ENCODE data around the gene TASOR. TPM values are rescaled to one million over a fixed set of nuclear protein-coding genes. Genes with fewer than 3 reads are reported as not detected.

TASOR gene
- total and polyA plus RNA-seq, 12 donors = 18.9 to 81.8 (median 46.3) TPM

DNA sequence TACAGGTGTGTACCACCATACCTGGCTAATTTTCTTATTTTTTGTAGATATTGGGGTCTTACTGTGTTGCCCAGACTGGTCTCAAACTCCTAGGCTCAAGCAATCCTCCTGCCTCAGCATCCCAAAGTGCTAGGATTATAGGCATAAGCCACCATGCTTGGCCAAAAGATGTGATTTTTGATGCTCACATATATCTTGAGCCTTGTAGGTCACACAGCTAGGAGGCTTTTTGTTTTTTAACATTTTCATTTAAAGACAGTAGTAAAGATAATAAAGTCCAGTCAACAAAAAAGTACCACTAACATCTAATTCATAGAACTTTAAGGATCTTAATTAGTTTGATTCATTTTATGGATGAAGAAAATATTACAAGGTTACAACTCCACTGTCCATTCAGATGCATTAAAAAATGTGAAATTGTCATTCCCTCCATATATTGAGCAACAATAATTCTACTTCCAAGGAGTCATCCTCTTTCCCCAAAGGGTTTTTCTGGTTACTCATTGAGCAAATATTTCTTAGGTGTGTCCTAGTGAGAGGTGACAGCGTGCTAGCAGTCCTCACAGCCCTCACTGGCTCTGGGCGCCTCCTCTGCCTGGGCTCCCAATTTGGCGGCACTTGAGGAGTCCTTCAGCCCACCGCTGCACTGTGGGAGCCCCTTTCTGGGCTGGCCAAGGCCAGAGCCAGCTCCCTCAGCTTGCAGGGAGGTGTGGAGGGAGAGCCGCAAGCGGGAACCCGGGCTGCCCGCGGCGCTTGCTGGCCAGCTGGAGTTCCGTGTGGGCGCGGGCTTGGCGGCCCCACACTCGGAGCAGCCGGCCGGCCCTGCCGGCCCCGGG lies 8.3 kb upstream of the TASOR start:
- Histone ChIP-seq H3K27ac (no peak overlapping the region), H3K4me1 (replicated peaks in 1 of 2) (no peaks in the 10 kb centered on the region), H3K4me3 (no peak overlapping the region), H3K36me3 (replicated peaks in 1 of 2) (no peaks in the 10 kb centered on the region), H3K9me3 (replicated peaks in 1 of 3) (no peaks in the 10 kb centered on the region), H3K27me3 (no peaks in the 10 kb centered on the region)
- TF ChIP-seq, protein P1, sequence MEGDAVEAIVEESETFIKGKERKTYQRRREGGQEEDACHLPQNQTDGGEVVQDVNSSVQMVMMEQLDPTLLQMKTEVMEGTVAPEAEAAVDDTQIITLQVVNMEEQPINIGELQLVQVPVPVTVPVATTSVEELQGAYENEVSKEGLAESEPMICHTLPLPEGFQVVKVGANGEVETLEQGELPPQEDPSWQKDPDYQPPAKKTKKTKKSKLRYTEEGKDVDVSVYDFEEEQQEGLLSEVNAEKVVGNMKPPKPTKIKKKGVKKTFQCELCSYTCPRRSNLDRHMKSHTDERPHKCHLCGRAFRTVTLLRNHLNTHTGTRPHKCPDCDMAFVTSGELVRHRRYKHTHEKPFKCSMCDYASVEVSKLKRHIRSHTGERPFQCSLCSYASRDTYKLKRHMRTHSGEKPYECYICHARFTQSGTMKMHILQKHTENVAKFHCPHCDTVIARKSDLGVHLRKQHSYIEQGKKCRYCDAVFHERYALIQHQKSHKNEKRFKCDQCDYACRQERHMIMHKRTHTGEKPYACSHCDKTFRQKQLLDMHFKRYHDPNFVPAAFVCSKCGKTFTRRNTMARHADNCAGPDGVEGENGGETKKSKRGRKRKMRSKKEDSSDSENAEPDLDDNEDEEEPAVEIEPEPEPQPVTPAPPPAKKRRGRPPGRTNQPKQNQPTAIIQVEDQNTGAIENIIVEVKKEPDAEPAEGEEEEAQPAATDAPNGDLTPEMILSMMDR (IDR thresholded peaks at IDR 0.05) = no peak
- no peak for TF ChIP-seq POLR2A (IDR thresholded peaks at IDR 0.05)
- intact Hi-C loops (cut with DNase I) = no loop called here
- 89 to 98% (median 93%) methylated on average over 4 to 19 of the region's 19 CpGs for WGBS, 4 donors
- no peak for DNase-seq

DNA sequence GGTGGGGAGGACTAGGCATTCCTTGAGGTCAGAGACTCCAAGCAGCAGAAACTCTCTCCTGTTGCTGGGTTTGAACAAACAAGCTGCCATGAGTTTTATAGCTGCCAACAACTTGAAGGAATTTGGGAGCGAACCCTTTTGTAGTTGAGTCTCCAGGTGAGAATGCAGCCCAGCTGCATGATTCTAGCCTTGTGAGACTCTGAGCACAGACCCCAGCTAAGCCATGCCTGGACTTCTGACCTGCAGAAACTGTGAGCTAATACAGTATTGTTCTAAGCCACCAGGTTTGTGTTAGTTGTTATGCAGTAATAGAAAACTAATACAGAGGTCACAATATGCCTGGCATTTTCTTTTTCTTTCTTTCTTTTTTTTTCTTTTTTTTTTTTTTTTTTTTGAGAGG lies 6.2 kb upstream of the TASOR start:
- 82 to 100% (median 92%) methylated on average over 1 of the region's 1 CpG for WGBS, 4 donors
- intact Hi-C loops (cut with DNase I) = no loop called here
- no peaks in the 10 kb centered on the region for H3K4me1 ChIP-seq (replicated peaks in 1 of 2)
- no peak overlapping the region for H3K4me3 ChIP-seq
- no peak overlapping the region for H3K27ac ChIP-seq
- no peak for DNase-seq
- no peak for TF ChIP-seq POLR2A (IDR thresholded peaks at IDR 0.05)
- TF ChIP-seq, protein P1 (IDR thresholded peaks at IDR 0.05) = no peak
- H3K9me3 ChIP-seq (replicated peaks in 1 of 3) = no peaks in the 10 kb centered on the region
- no peaks in the 10 kb centered on the region for H3K27me3 ChIP-seq
- H3K36me3 ChIP-seq (replicated peaks in 1 of 2) = no peaks in the 10 kb centered on the region

DNA sequence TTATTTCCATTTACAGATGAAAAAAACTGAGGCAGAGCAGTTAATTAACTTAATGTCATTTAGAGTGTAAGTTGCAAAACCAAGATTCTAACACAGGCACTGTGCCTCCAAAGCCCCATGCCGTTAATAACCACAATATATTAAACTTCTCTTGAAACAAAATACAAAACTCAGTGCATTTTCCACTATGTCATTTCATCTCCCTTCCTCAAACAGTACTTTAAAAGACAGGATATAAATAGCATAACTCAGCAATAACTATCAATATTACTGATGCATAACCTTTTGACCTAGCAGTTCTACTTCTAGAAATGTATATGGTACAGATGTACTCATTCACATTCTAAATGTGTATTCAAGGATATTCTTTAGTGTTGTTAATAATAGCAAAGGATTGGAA lies 5.1 kb upstream of the TASOR start:
- Histone ChIP-seq H3K27me3 (no peaks in the 10 kb centered on the region), H3K4me3 (no peak overlapping the region), H3K36me3 (replicated peaks in 1 of 2) (no peaks in the 10 kb centered on the region), H3K4me1 (replicated peaks in 1 of 2) (no peaks in the 10 kb centered on the region), H3K27ac (no peak overlapping the region), H3K9me3 (replicated peaks in 1 of 3) (no peaks in the 10 kb centered on the region)
- DNase-seq = no peak
- WGBS, 4 donors = 65 to 92% (median 83%) methylated on average over 1 of the region's 1 CpG
- intact Hi-C loops (cut with DNase I) = no loop called here
- TF ChIP-seq POLR2A (IDR thresholded peaks at IDR 0.05) = no peak
- TF ChIP-seq, protein P1 (IDR thresholded peaks at IDR 0.05) = no peak

DNA sequence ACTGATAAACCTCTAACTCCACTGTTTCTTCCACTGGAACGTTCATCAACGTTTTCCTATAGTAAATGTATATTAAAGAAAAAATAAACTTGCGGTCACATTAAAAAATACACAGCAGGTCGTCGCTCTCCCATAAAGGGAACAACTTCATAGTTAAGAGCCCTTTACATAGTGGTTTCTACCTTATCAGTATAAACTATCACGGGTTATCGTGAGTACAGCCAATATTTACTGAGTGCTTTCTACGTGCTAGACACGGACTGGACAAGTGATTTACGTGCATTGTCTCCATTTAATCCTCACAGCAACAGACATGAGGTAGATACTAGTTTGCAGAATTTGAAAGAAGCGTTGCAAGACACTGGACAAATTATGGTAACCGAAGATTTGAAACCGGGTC lies 964 bp upstream of the TASOR start:
- no peak overlapping the region for H3K27ac ChIP-seq
- H3K4me1 ChIP-seq (replicated peaks in 1 of 2) = peaks cover 16 to 30% of the 10 kb centered on the region in 2 donors
- peak in 1 of 7 donors; percentile 29 for DNase-seq
- no peaks in the 10 kb centered on the region for H3K9me3 ChIP-seq (replicated peaks in 1 of 3)
- TF ChIP-seq, protein P1 (IDR thresholded peaks at IDR 0.05) = no peak
- TF ChIP-seq POLR2A (IDR thresholded peaks at IDR 0.05) = no peak
- intact Hi-C loops (cut with DNase I) = no loop called here
- no peak overlapping the region for H3K4me3 ChIP-seq
- 96 to 98% (median 97%) methylated on average over 13 of the region's 13 CpGs for WGBS, 4 donors
- no peaks in the 10 kb centered on the region for H3K36me3 ChIP-seq (replicated peaks in 1 of 2)
- H3K27me3 ChIP-seq = no peaks in the 10 kb centered on the region
